Natural killer cell (primary cell): ENCODE data around the gene SATB2. TPM values are rescaled to one million over a fixed set of nuclear protein-coding genes. Genes with fewer than 3 reads are reported as not detected.

Experiments
- ATAC-seq, 3 donors: fragments of 150-1000 bp in 2 of 3; fragments of 200-7000 bp in 1 of 3; cut with Tn5 transposase; 1 replicate in 1 of 3; 2 replicates in 2 of 3; pipeline ENCODE4 v1.10.0; 2021; ENCODE audit warnings: mild to moderate bottlenecking in 2 of 3, moderate library complexity in 2 of 3
- DNase-seq, 2 donors: peaks; one replicate each; pipeline versions ENCODE4 v3.0.0 to v3.0.0-alpha.2; 2013 to 2021; ENCODE audit warnings: mixed read lengths in 1 of 2
- H3K27ac ChIP-seq: one replicate; pipeline ENCODE4 v1.5.1; 2013; ENCODE audit warnings: mild to moderate bottlenecking, low read length
- H3K27me3 ChIP-seq: one replicate; pipeline ENCODE4 v1.6.1; 2013; ENCODE audit warnings: low read length; ENCODE audit not compliant: control insufficient read depth, insufficient read depth
- H3K36me3 ChIP-seq: one replicate; pipeline ENCODE4 v1.6.1; 2013; ENCODE audit warnings: low read length; ENCODE audit not compliant: control insufficient read depth, insufficient read depth
- H3K4me1 ChIP-seq: one replicate; pipeline ENCODE4 v1.6.1; 2013; ENCODE audit warnings: low read length; ENCODE audit not compliant: control insufficient read depth, insufficient read depth
- H3K4me3 ChIP-seq: one replicate; pipeline ENCODE4 v1.5.1; 2013; ENCODE audit warnings: low read length
- H3K9me3 ChIP-seq: one replicate; pipeline ENCODE4 v1.6.1; 2013; ENCODE audit warnings: low read length; ENCODE audit not compliant: control insufficient read depth, insufficient read depth
- H3K27ac Mint-ChIP-seq, 2 donors: one replicate each; pipeline ENCODE4 v1.8.0; 2022; ENCODE audit warnings: mild to moderate bottlenecking in 2 of 2, mixed read lengths in 2 of 2, moderate library complexity in 1 of 2
- H3K27me3 Mint-ChIP-seq, 2 donors: one replicate each; pipeline ENCODE4 v1.8.0; 2022; ENCODE audit warnings: low read depth in 2 of 2, mixed read lengths in 2 of 2
- H3K36me3 Mint-ChIP-seq: one replicate; pipeline ENCODE4 v1.8.0; 2022; ENCODE audit warnings: mixed read lengths
- H3K4me1 Mint-ChIP-seq, 2 donors: one replicate each; pipeline ENCODE4 v1.8.0; 2022; ENCODE audit warnings: mixed read lengths in 2 of 2
- H3K4me3 Mint-ChIP-seq: one replicate; pipeline ENCODE4 v1.8.0; 2022; ENCODE audit warnings: mild to moderate bottlenecking, moderate library complexity, mixed read lengths
- H3K9me3 Mint-ChIP-seq, 2 donors: one replicate each; pipeline ENCODE4 v1.8.0; 2022; ENCODE audit warnings: mixed read lengths in 2 of 2
- WGBS: methylation state at CpG from one replicate; pipeline ENCODE4 v1.1.7; 2013; ENCODE audit warnings: missing lambda C conversion rate; ENCODE audit not compliant: insufficient coverage; 5-methylcytosine and 5-hydroxymethylcytosine counted together
- intact Hi-C: fragments of 100-400 bp; cut with micrococcal nuclease; formaldehyde crosslinking; loops from one replicate; pipeline ENCODE4 v1.14.2; 2022
- total RNA-seq, 4 donors: library from RNA; stranded (reverse); fragments of 120-200 nt in 1 of 4; gene quantifications; one replicate each; pipeline versions ENCODE4 v1.2.3 to v1.2.4, GENCODE V29; 2013 to 2022
- TF ChIP-seq, protein P1 (sequence below): fragments of 200-600 bp; IDR thresholded peaks from one replicate; pipeline ENCODE4 v1.8.0; 2022; ENCODE audit warnings: antibody characterized with exemption

SATB2 gene
- total RNA-seq, 3 donors from 2014 or later (not counting 1 experiment from before 2014, with no cell fraction given) = 0.73 to 2.8 (median 0.79) TPM

- no peak for ATAC-seq
- H3K36me3 ChIP-seq = no peaks in the 10 kb centered on the region
- no peak overlapping the region for H3K4me3 ChIP-seq
- H3K27ac ChIP-seq = no peak overlapping the region
- Mint-ChIP-seq H3K4me3 (no peak overlapping the region), H3K36me3 (no peaks in the 10 kb centered on the region), H3K27me3 (no peaks in the 10 kb centered on the region), H3K27ac (no peak overlapping the region), H3K9me3 (peaks cover 9 to 12% of the 10 kb centered on the region in 2 donors), H3K4me1 (no peaks in the 10 kb centered on the region)
- no peaks in the 10 kb centered on the region for H3K4me1 ChIP-seq
- 85% methylated on average over 1 of the region's 1 CpG for WGBS
- no peaks in the 10 kb centered on the region for H3K27me3 ChIP-seq
- intact Hi-C loops = no loop called here
- TF ChIP-seq, protein P1, sequence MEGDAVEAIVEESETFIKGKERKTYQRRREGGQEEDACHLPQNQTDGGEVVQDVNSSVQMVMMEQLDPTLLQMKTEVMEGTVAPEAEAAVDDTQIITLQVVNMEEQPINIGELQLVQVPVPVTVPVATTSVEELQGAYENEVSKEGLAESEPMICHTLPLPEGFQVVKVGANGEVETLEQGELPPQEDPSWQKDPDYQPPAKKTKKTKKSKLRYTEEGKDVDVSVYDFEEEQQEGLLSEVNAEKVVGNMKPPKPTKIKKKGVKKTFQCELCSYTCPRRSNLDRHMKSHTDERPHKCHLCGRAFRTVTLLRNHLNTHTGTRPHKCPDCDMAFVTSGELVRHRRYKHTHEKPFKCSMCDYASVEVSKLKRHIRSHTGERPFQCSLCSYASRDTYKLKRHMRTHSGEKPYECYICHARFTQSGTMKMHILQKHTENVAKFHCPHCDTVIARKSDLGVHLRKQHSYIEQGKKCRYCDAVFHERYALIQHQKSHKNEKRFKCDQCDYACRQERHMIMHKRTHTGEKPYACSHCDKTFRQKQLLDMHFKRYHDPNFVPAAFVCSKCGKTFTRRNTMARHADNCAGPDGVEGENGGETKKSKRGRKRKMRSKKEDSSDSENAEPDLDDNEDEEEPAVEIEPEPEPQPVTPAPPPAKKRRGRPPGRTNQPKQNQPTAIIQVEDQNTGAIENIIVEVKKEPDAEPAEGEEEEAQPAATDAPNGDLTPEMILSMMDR = no peak
- no peak for DNase-seq
- no peaks in the 10 kb centered on the region for H3K9me3 ChIP-seq
These were observed 184.7 kb downstream of the SATB2 start for GRCh38 chr2:199273042-199273511.

GRCh38 chr2:199261936-199262335 lies 195.8 kb downstream of the SATB2 start:
- TF ChIP-seq, protein P1 = no peak
- ATAC-seq (no peak), DNase-seq (no peak)
- Histone ChIP-seq H3K9me3 (peaks cover 17% of the 10 kb centered on the region), H3K27me3 (no peaks in the 10 kb centered on the region), H3K4me3 (no peak overlapping the region), H3K36me3 (no peaks in the 10 kb centered on the region), H3K27ac (no peak overlapping the region), H3K4me1 (no peaks in the 10 kb centered on the region)
- Mint-ChIP-seq H3K36me3 (peaks cover 26% of the 10 kb centered on the region), H3K4me3 (no peak overlapping the region), H3K9me3 (peaks cover 15 to 30% of the 10 kb centered on the region in 2 donors), H3K27me3 (no peaks in the 10 kb centered on the region), H3K27ac (no peak overlapping the region), H3K4me1 (no peaks in the 10 kb centered on the region)
- intact Hi-C loops = no loop called here

GRCh38 chr2:199261239-199261638 lies 196.5 kb downstream of the SATB2 start:
- Mint-ChIP-seq H3K4me1 (no peaks in the 10 kb centered on the region), H3K36me3 (peaks cover 20% of the 10 kb centered on the region), H3K9me3 (peaks cover 15 to 26% of the 10 kb centered on the region in 2 donors), H3K4me3 (no peak overlapping the region), H3K27me3 (no peaks in the 10 kb centered on the region), H3K27ac (no peak overlapping the region)
- Histone ChIP-seq H3K27me3 (no peaks in the 10 kb centered on the region), H3K27ac (no peak overlapping the region), H3K36me3 (no peaks in the 10 kb centered on the region), H3K4me3 (no peak overlapping the region), H3K4me1 (no peaks in the 10 kb centered on the region), H3K9me3 (peaks cover 17% of the 10 kb centered on the region)
- ATAC-seq (no peak), DNase-seq (no peak)
- 71% methylated on average over 1 of the region's 1 CpG for WGBS
- intact Hi-C loops = no loop called here
- TF ChIP-seq, protein P1 = no peak

- 38% methylated on average over 2 of the region's 2 CpGs for WGBS
These were observed 198.1 kb downstream of the SATB2 start for GRCh38 chr2:199259671-199260070.

More at GRCh38 chr2:199259671-199260070, 198.1 kb downstream of the SATB2 start:
- Mint-ChIP-seq H3K27me3 (no peaks in the 10 kb centered on the region), H3K4me1 (no peaks in the 10 kb centered on the region), H3K4me3 (no peak overlapping the region), H3K36me3 (peaks cover 17% of the 10 kb centered on the region), H3K27ac (no peak overlapping the region), H3K9me3 (peaks cover 13 to 20% of the 10 kb centered on the region in 2 donors)
- no peaks in the 10 kb centered on the region for H3K36me3 ChIP-seq
- ATAC-seq = no peak
- peaks cover 17% of the 10 kb centered on the region for H3K9me3 ChIP-seq
- H3K27me3 ChIP-seq = no peaks in the 10 kb centered on the region
- H3K27ac ChIP-seq = no peak overlapping the region
- intact Hi-C loops = no loop called here
- H3K4me3 ChIP-seq = no peak overlapping the region
- TF ChIP-seq, protein P1 = no peak
- no peak for DNase-seq
- no peaks in the 10 kb centered on the region for H3K4me1 ChIP-seq
